ENCODE results near the gene IGSF6.
A peak's percentile ranks its signal among the peaks of the same experiment; 100 is the strongest.

IGSF6 gene

GRCh38 chr16:21673469-21673868, 21.1 kb upstream of the IGSF6 start:
- Histone ChIP-seq H3K27ac (ENCODE audit: low read length) (no peak overlapping the region), H3K4me1 (ENCODE audit: insufficient read depth, low read length) (no peaks in the 10 kb centered on the region)

DNA sequence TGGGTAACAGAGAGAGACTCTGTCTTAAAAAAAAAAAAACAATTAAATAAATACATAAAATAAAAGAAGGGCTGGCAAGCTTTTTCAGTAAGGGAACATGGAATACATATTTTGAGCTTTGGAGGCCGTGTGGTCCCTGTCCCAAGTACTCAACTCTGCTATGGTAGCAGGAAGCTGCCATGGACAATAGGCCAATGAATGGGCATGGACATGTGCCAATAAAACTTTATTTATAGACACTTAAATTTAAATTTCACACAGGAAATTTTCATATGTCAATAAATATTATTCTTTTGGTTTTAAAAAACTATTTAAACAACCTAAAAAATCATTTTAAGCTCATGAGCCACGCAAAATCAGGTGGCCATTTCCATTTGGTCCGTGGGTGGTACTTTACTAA, 15.2 kb upstream of the IGSF6 start:
- no peaks in the 10 kb centered on the region for H3K36me3 ChIP-seq (ENCODE audit: insufficient read depth, low read depth, low read length)
- H3K27me3 ChIP-seq (ENCODE audit: insufficient read depth, low read length): no peaks in the 10 kb centered on the region; the same call in 1 of the 2 replicates
- no peak overlapping the region for H3K27ac ChIP-seq (ENCODE audit: low read length)
- H3K4me3 ChIP-seq (ENCODE audit: low read length): no peak overlapping the region
- no peaks in the 10 kb centered on the region for H3K9me3 ChIP-seq (ENCODE audit: insufficient read depth, low read depth, low read length)
- H3K4me1 ChIP-seq (ENCODE audit: insufficient read depth, low read length): peaks cover 10% of the 10 kb centered on the region; the same call in 1 of the 2 replicates
- no peak overlapping the region for H3K9ac ChIP-seq (ENCODE audit: low read depth, low read length)

More at GRCh38 chr16:21673469-21673868, 21.1 kb upstream of the IGSF6 start:
- H3K9ac ChIP-seq (ENCODE audit: low read depth, low read length): no peak overlapping the region
- H3K27me3 ChIP-seq (ENCODE audit: insufficient read depth, low read length): no peaks in the 10 kb centered on the region
- H3K9me3 ChIP-seq (ENCODE audit: insufficient read depth, low read depth, low read length): peaks cover 4% of the 10 kb centered on the region; the same call in 1 of the 2 replicates
- no peaks in the 10 kb centered on the region for H3K36me3 ChIP-seq (ENCODE audit: insufficient read depth, low read depth, low read length)
- no peak overlapping the region for H3K4me3 ChIP-seq (ENCODE audit: low read length)

GRCh38 chr16:21666772-21667171, 14.4 kb upstream of the IGSF6 start:
- no peaks in the 10 kb centered on the region; the same call in 1 of the 2 replicates for H3K27me3 ChIP-seq (ENCODE audit: insufficient read depth, low read length)
- peak overlapping the region; percentile 20; the same call in 1 of the 2 replicates for H3K4me3 ChIP-seq (ENCODE audit: low read length)
- no peaks in the 10 kb centered on the region for H3K9me3 ChIP-seq (ENCODE audit: insufficient read depth, low read depth, low read length)
- no peak overlapping the region for H3K27ac ChIP-seq (ENCODE audit: low read length)
- peak overlapping the region; percentile 13; the same call in 1 of the 2 replicates for H3K9ac ChIP-seq (ENCODE audit: low read depth, low read length)
- peaks cover 10% of the 10 kb centered on the region; the same call in 1 of the 2 replicates for H3K4me1 ChIP-seq (ENCODE audit: insufficient read depth, low read length)
- H3K36me3 ChIP-seq (ENCODE audit: insufficient read depth, low read depth, low read length): no peaks in the 10 kb centered on the region

- Histone ChIP-seq H3K4me1 (ENCODE audit: insufficient read depth, low read length) (peaks cover 10% of the 10 kb centered on the region; the same call in 1 of the 2 replicates), H3K9ac (ENCODE audit: low read depth, low read length) (no peak overlapping the region), H3K9me3 (ENCODE audit: insufficient read depth, low read depth, low read length) (no peaks in the 10 kb centered on the region), H3K4me3 (ENCODE audit: low read length) (no peak overlapping the region), H3K27ac (ENCODE audit: low read length) (no peak overlapping the region), H3K27me3 (ENCODE audit: insufficient read depth, low read length) (no peaks in the 10 kb centered on the region; the same call in 1 of the 2 replicates), H3K36me3 (ENCODE audit: insufficient read depth, low read depth, low read length) (no peaks in the 10 kb centered on the region)
Observed at GRCh38 chr16:21664801-21665492, 12.5 kb upstream of the IGSF6 start.

- Histone ChIP-seq H3K27ac (ENCODE audit: low read length) (no peak within 1 kb of the TSS), H3K9ac (ENCODE audit: low read depth, low read length) (no peak within 1 kb of the TSS), H3K9me3 (ENCODE audit: insufficient read depth, low read depth, low read length) (no peaks in the 10 kb centered on the region), H3K36me3 (ENCODE audit: insufficient read depth, low read depth, low read length) (no peaks in the 10 kb centered on the region), H3K4me3 (ENCODE audit: low read length) (peak within 1 kb of the TSS; percentile 58; the same call in 1 of the 2 replicates), H3K4me1 (ENCODE audit: insufficient read depth, low read length) (peaks cover 10% of the 10 kb centered on the region; the same call in 1 of the 2 replicates), H3K27me3 (ENCODE audit: insufficient read depth, low read length) (no peaks in the 10 kb centered on the region; the same call in 1 of the 2 replicates)
Observed at GRCh38 chr16:21663889-21664647, 11.7 kb upstream of the IGSF6 start, which contains the start of gene OTOA. Gene OTOA (plus strand): TSS chr16:21663968. CDS start chr16:21678515, 14,547 bp downstream.

DNA sequence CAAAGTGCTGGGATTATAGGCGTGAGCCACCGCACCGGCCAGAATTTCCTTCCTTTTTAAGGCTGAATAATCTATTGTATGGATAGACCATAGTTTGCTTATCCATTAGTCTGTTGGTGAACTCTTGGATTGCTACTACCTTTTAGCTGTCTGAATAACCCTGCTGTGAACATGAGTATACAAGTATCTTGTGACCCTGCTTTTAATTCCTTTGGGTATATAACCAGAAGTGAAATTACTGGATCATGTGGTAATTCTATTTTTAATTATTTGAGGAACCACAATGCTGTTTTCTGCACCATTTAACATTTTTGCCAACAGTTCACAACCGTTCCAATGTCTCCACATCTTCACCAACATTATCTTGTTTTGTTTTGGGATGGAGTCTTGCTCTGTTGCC, 6.7 kb upstream of the IGSF6 start:
- Histone ChIP-seq H3K36me3 (ENCODE audit: insufficient read depth, low read depth, low read length) (peaks cover 24% of the 10 kb centered on the region), H3K4me3 (ENCODE audit: low read length) (no peak overlapping the region), H3K9ac (ENCODE audit: low read depth, low read length) (no peak overlapping the region), H3K27ac (ENCODE audit: low read length) (no peak overlapping the region), H3K4me1 (ENCODE audit: insufficient read depth, low read length) (no peaks in the 10 kb centered on the region), H3K9me3 (ENCODE audit: insufficient read depth, low read depth, low read length) (no peaks in the 10 kb centered on the region), H3K27me3 (ENCODE audit: insufficient read depth, low read length) (no peaks in the 10 kb centered on the region; the same call in 1 of the 2 replicates)

DNA sequence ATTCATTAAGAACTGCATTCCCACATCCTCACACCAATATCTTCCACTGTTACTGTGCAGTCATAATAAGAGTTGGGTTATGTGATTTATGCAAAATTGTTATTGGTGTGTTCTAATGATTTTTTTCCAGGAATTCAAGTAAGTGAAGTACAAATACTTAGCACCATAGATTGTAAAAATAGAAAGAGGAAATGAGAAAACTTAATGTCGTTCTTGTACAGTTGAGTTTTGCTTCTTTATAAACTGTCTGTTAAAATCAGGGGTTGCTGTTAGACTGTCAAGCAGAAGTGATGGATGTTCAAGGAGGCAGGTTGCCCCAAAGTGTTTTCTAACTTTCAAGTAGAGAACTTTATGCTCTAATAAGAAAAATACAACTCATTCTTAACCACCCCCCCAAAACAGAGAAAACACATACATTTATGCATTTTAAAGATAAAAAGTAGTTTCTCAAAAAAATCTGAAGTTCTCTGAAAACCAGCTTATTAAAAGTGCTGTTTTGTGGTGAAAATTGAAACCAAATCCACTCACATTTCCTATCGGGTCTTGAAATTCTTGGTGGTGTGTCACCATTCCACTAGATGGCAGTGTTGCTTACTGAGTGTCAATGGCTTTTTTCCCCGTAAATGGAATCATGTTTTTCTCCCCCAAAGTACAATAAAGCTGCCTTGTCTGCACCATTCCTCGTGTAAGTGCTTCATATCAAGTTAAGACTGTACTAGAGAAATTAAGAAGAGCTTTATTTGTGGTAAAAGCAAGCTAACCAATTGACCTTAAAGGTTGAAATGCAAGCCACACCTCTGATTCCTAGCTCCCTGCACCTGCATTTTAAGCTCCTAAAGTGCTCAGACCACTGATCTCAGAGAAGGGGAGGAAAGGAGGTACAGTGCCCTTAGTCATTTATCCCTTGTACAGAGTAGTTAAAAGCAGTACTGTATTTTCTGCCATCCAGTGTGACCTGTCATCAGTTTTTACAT, 4.7 kb upstream of the IGSF6 start:
- no peak overlapping the region for H3K27ac ChIP-seq (ENCODE audit: low read length)
- H3K9me3 ChIP-seq (ENCODE audit: insufficient read depth, low read depth, low read length): no peaks in the 10 kb centered on the region
- H3K4me1 ChIP-seq (ENCODE audit: insufficient read depth, low read length): no peaks in the 10 kb centered on the region
- no peaks in the 10 kb centered on the region for H3K27me3 ChIP-seq (ENCODE audit: insufficient read depth, low read length)
- H3K36me3 ChIP-seq (ENCODE audit: insufficient read depth, low read depth, low read length): peaks cover 24% of the 10 kb centered on the region
- no peak overlapping the region for H3K9ac ChIP-seq (ENCODE audit: low read depth, low read length)
- no peak overlapping the region for H3K4me3 ChIP-seq (ENCODE audit: low read length)

- no peak overlapping the region for H3K4me3 ChIP-seq (ENCODE audit: low read length)
- H3K27me3 ChIP-seq (ENCODE audit: insufficient read depth, low read length): no peaks in the 10 kb centered on the region
- peaks cover 24% of the 10 kb centered on the region for H3K36me3 ChIP-seq (ENCODE audit: insufficient read depth, low read depth, low read length)
- H3K4me1 ChIP-seq (ENCODE audit: insufficient read depth, low read length): no peaks in the 10 kb centered on the region
- no peaks in the 10 kb centered on the region for H3K9me3 ChIP-seq (ENCODE audit: insufficient read depth, low read depth, low read length)
- H3K9ac ChIP-seq (ENCODE audit: low read depth, low read length): no peak overlapping the region
- no peak overlapping the region for H3K27ac ChIP-seq (ENCODE audit: low read length)
Observed at GRCh38 chr16:21654881-21655280, 2.5 kb upstream of the IGSF6 start.

GRCh38 chr16:21654466-21654865, 2.1 kb upstream of the IGSF6 start:
- Histone ChIP-seq H3K9ac (ENCODE audit: low read depth, low read length) (no peak overlapping the region), H3K27me3 (ENCODE audit: insufficient read depth, low read length) (no peaks in the 10 kb centered on the region), H3K36me3 (ENCODE audit: insufficient read depth, low read depth, low read length) (peaks cover 24% of the 10 kb centered on the region), H3K9me3 (ENCODE audit: insufficient read depth, low read depth, low read length) (no peaks in the 10 kb centered on the region), H3K27ac (ENCODE audit: low read length) (no peak overlapping the region), H3K4me3 (ENCODE audit: low read length) (no peak overlapping the region), H3K4me1 (ENCODE audit: insufficient read depth, low read length) (no peaks in the 10 kb centered on the region)

DNA sequence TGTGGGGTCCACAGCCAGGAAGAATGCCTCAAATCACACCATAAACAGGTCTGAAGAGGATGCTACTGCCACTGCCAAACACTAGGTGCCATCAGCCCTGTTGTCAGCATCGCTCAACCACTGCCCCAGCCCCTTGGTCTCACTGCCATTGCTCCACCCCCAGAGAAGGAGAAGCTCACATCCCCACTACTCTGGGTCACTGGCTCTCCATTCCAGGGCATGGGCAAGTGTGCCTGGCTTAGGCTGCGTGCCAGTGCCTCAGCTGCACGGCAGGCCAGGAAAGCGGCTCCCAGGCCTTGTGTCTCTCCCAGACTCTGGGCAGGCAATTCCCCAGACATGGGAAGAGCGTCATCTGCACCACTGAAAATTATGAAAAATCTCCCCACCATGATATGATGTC, 1.2 kb upstream of the IGSF6 start:
- Histone ChIP-seq H3K9ac (ENCODE audit: low read depth, low read length) (no peak overlapping the region), H3K4me1 (ENCODE audit: insufficient read depth, low read length) (no peaks in the 10 kb centered on the region), H3K4me3 (ENCODE audit: low read length) (no peak overlapping the region), H3K27me3 (ENCODE audit: insufficient read depth, low read length) (no peaks in the 10 kb centered on the region), H3K36me3 (ENCODE audit: insufficient read depth, low read depth, low read length) (peaks cover 24% of the 10 kb centered on the region), H3K27ac (ENCODE audit: low read length) (no peak overlapping the region), H3K9me3 (ENCODE audit: insufficient read depth, low read depth, low read length) (no peaks in the 10 kb centered on the region)

DNA sequence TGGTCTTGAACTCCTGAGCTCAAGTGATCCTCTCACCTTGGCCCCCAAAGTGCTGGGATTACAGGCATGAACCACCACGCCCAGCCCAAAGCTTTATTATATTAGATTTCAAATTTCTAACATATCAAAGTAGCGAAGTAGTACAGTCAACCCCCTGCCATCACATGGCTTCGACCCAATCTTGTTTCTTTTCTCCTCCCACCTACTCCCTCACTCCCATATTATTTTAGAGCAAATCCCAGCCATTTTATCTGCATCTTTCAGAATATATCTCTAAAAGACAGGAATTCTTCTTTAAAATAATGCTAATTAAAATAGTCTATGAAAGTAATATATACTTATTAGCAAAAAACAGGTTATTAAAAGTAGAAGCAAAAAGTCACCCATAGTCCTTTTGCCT, 893 bp downstream of the IGSF6 start:
- Histone ChIP-seq H3K9me3 (ENCODE audit: insufficient read depth, low read depth, low read length) (no peaks in the 10 kb centered on the region), H3K4me1 (ENCODE audit: insufficient read depth, low read length) (no peaks in the 10 kb centered on the region), H3K9ac (ENCODE audit: low read depth, low read length) (no peak overlapping the region), H3K27me3 (ENCODE audit: insufficient read depth, low read length) (no peaks in the 10 kb centered on the region), H3K36me3 (ENCODE audit: insufficient read depth, low read depth, low read length) (peaks cover 21% of the 10 kb centered on the region), H3K4me3 (ENCODE audit: low read length) (no peak overlapping the region), H3K27ac (ENCODE audit: low read length) (no peak overlapping the region)
